HepG2 (cell line): ENCODE data around the gene TGFA. TPM values are rescaled to one million over a fixed set of nuclear protein-coding genes. Genes with fewer than 3 reads are reported as not detected.
A peak's percentile ranks its signal among the peaks of the same experiment; 100 is the strongest.

Experiments
- ATAC-seq: fragments of 200-7000 bp; cut with Tn5 transposase; 3 replicates; pipeline ENCODE4 v1.9.1; 2020; ENCODE audit warnings: mild to moderate bottlenecking, moderate library complexity
- BruUV-seq: library from RNA; stranded (reverse); fragments of 400-500 nt; replicated peaks from 2 replicates; lab custom pipeline; 2021; lab: Mats Ljungman, UMichigan
- CTCF ChIA-PET: fragments of 300-600 bp; formaldehyde crosslinking; extraction: SDS; loops from one replicate; lab custom pipeline; 2021; ENCODE audit warnings: low total read pairs, inconsistent platforms, low intra/inter-chr PET ratio; lab: Yijun Ruan, JAX
- POLR2A ChIA-PET: fragments of 350-600 bp; sonication (Branson Sonifier 250); formaldehyde crosslinking; loops from one replicate; lab custom pipeline; 2020; ENCODE audit warnings: antibody characterized with exemption, inconsistent platforms; lab: Yijun Ruan, JAX
- DNase-seq: peaks from one replicate; pipeline ENCODE4 v3.0.0-alpha.2; 2015; ENCODE audit warnings: low spot score
- FAIRE-seq: peaks from 3 replicates; lab custom pipeline; 2011; peaks lifted over from hg19 to GRCh38; lab: Jason Lieb, UNC
- H2AFZ ChIP-seq: one replicate; pipeline ENCODE4 v1.6.1; 2011; ENCODE audit warnings: low read length, inconsistent platforms
- H3K27ac ChIP-seq: fragments of 300-600 bp; 3 replicates; pipeline ENCODE4 v1.8.0; 2011; ENCODE audit warnings: mixed run types, mild to moderate bottlenecking, mixed read lengths, low read length, inconsistent platforms; ENCODE audit not compliant: insufficient read depth; ENCODE audit errors: extremely low read length
- H3K27me3 ChIP-seq, 2 experiments: fragments of 200-600 bp in 1 of 2; 2 replicates in 1 of 2; 3 replicates in 1 of 2; pipeline versions ENCODE4 v1.6.0 to v1.8.0; 2011; ENCODE audit warnings: low read length in 2 of 2, mild to moderate bottlenecking in 2 of 2, moderate library complexity in 2 of 2, inconsistent platforms in 1 of 2; ENCODE audit not compliant: insufficient read depth in 2 of 2, control insufficient read depth in 1 of 2
- H3K36me3 ChIP-seq, 2 experiments: fragments of 200-600 bp in 1 of 2; replicated peaks in 1 of 2; 2 replicates in 1 of 2; 3 replicates in 1 of 2; pipeline versions ENCODE4 v1.5.1 to v1.8.0; 2011; ENCODE audit warnings: low read length in 2 of 2, inconsistent platforms in 1 of 2; ENCODE audit not compliant: insufficient read depth in 2 of 2, control insufficient read depth in 1 of 2
- H3K4me1 ChIP-seq: 2 replicates; pipeline ENCODE4 v1.5.1; 2012; ENCODE audit warnings: low read length, inconsistent platforms; ENCODE audit not compliant: insufficient read depth
- H3K4me2 ChIP-seq: 2 replicates; pipeline ENCODE4 v1.6.0; 2011; ENCODE audit warnings: low read depth, low read length, inconsistent platforms
- H3K4me3 ChIP-seq, 3 experiments: fragments of 200-600 bp in 1 of 3; sonication (generic), shearing (Covaris generic) in 1 of 3; replicated peaks in 1 of 3; 2 replicates each; pipeline ENCODE4 v1.5.1; 2011 to 2016; ENCODE audit warnings: low read length in 3 of 3, inconsistent platforms in 2 of 3, low read depth in 2 of 3, mild to moderate bottlenecking in 2 of 3, control low read depth in 1 of 3, mixed read lengths in 1 of 3; ENCODE audit not compliant: insufficient read depth in 1 of 3
- H3K79me2 ChIP-seq: one replicate; pipeline ENCODE4 v1.6.1; 2011; ENCODE audit warnings: low read length, inconsistent platforms; ENCODE audit not compliant: insufficient read depth
- H3K9ac ChIP-seq: 2 replicates; pipeline ENCODE4 v1.6.0; 2011; ENCODE audit warnings: mild to moderate bottlenecking, low read depth, low read length, inconsistent platforms; ENCODE audit not compliant: insufficient read depth
- H3K9me3 ChIP-seq: 2 replicates; pipeline ENCODE4 v1.5.1; 2012; ENCODE audit warnings: mild to moderate bottlenecking, low read length
- H4K20me1 ChIP-seq: 2 replicates; pipeline ENCODE4 v1.6.0; 2011; ENCODE audit warnings: inconsistent platforms, mild to moderate bottlenecking, low read length, moderate library complexity; ENCODE audit not compliant: insufficient read depth
- ATF6 ChIP-seq: sonication (generic); formaldehyde crosslinking; conservative IDR thresholded peaks from 2 replicates; pipeline ENCODE4 v1.4.0; 2020; ENCODE audit warnings: missing genetic modification reagents
- ETV6 ChIP-seq: sonication (generic); formaldehyde crosslinking; conservative IDR thresholded peaks from 2 replicates; pipeline ENCODE4 v1.4.0; 2020; ENCODE audit warnings: missing genetic modification reagents
- FOXJ3 ChIP-seq: sonication (generic); formaldehyde crosslinking; IDR thresholded peaks from 2 replicates; pipeline ENCODE4 v1.4.0; 2020; ENCODE audit warnings: missing genetic modification reagents, mild to moderate bottlenecking, borderline replicate concordance
- HNF1A ChIP-seq, 2 experiments: sonication (generic) in 1 of 2; formaldehyde crosslinking in 1 of 2; IDR thresholded peaks; 2 replicates each; pipeline versions ENCODE4 v1.4.0 to v1.6.1; 2016 to 2020; ENCODE audit warnings: borderline replicate concordance in 1 of 2, low read depth in 1 of 2, mild to moderate bottlenecking in 1 of 2, missing genetic modification reagents in 1 of 2
- MLX ChIP-seq: IDR thresholded peaks from 2 replicates; pipeline ENCODE4 v1.6.1; 2016
- NCOA2 ChIP-seq: sonication (generic); formaldehyde crosslinking; IDR thresholded peaks from 2 replicates; pipeline ENCODE4 v1.8.0; 2022; ENCODE audit warnings: inconsistent platforms
- PATZ1 ChIP-seq: sonication (generic); formaldehyde crosslinking; IDR thresholded peaks from 2 replicates; pipeline ENCODE4 v1.4.0; 2020; ENCODE audit warnings: missing genetic modification reagents
- PHF21A ChIP-seq: sonication (generic); formaldehyde crosslinking; IDR thresholded peaks from 2 replicates; pipeline ENCODE4 v1.5.0; 2020; ENCODE audit warnings: mild to moderate bottlenecking, missing genetic modification reagents
- SOX13 ChIP-seq, 3 experiments: fragments of 450-650 bp in 1 of 3; sonication (generic) in 1 of 3; formaldehyde crosslinking in 1 of 3; IDR thresholded peaks in 2 of 3; conservative IDR thresholded peaks in 1 of 3; 2 replicates each; pipeline versions ENCODE4 v1.5.0 to v1.6.1; 2016 to 2020; ENCODE audit warnings: antibody characterized with exemption in 1 of 3, mild to moderate bottlenecking in 1 of 3, missing compliant biosample characterization in 1 of 3, missing genetic modification reagents in 1 of 3, moderate library complexity in 1 of 3
- ZNF224 ChIP-seq: sonication (generic); formaldehyde crosslinking; IDR thresholded peaks from 2 replicates; pipeline ENCODE4 v1.5.0; 2020; ENCODE audit warnings: mild to moderate bottlenecking, missing genetic modification reagents
- WGBS: methylation state at CpG from one replicate; pipeline ENCODE4 v1.1.6; 2017; ENCODE audit warnings: low lambda C conversion rate; 5-methylcytosine and 5-hydroxymethylcytosine counted together
- in situ Hi-C: cut with HindIII; loops from 2 replicates; pipeline ENCODE4 v1.10.0; 2017; ENCODE audit warnings: low pct_unique_long_range_greater_than_20kb; ENCODE audit not compliant: extremely low pct_ligation_motif_present
- intact Hi-C: fragments of 100-400 bp; cut with micrococcal nuclease; formaldehyde crosslinking; loops from one replicate; pipeline ENCODE4 v1.10.0; 2022; ENCODE audit not compliant: unreplicated experiment
- polyA plus RNA-seq, 8 experiments: library from polyadenylated mRNA; depleted of rRNA in 3 of 8; stranded (reverse) in 7 of 8; unstranded in 1 of 8; fragments of >200 nt; fragmentation: Illumina TruSeq in 4 of 8; extraction: Trizol in 4 of 8; gene quantifications; 2 replicates each; pipeline versions ENCODE4 v1.2.1 to v1.2.3, GENCODE V29; 2011 to 2016; ENCODE audit warnings: low read depth in 4 of 8, missing spikeins in 1 of 8, mixed read lengths in 1 of 8; ENCODE audit not compliant: insufficient read depth in 1 of 8
- total RNA-seq, 5 experiments: library from RNA; depleted of rRNA; stranded (reverse); fragments of >200 nt; fragmentation: Illumina TruSeq; extraction: Trizol; gene quantifications; 2 replicates each; pipeline ENCODE4 v1.2.3, GENCODE V29; 2016; ENCODE audit warnings: low read depth in 1 of 5
- TF ChIP-seq, protein P1 (sequence below): sonication (generic); formaldehyde crosslinking; IDR thresholded peaks from 2 replicates; pipeline ENCODE4 v1.4.0; 2020; ENCODE audit warnings: missing genetic modification reagents

TGFA gene
- total and polyA plus RNA-seq, 2 of the 13 experiments (the other 11 are each of a cell fraction or from before 2014, with no cell fraction given): 7.8 to 15.3 TPM

DNA sequence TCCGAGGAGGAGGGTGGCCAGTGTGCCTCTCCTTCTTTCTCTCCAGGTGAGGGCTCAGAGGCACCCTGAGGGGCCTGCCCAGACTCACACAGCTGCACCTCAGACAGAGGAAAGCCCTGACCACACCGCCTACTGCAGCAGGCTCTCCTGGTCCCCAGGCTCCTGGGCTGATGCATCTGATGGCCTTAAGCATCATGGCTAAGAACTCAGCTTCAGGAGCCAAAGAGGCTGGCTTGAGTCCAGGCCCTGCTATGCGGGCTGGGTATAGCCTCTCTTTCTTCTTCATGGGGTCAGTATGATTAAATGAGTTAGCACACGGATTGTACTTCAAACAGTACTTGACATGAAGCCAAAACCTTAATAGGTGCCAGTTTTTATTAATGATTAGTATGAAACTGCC is 89.6 kb downstream of the TGFA start (continued):
- no peak for TF ChIP-seq HNF1A (IDR thresholded peaks at IDR 0.05; ENCODE audit: low read depth)
- 0 out of 2 replicates have a peak, but pooled peaks have one; percentile 30 for TF ChIP-seq HNF1A (CRISPR knock-in tag; IDR thresholded peaks at IDR 0.05; ENCODE audit: borderline replicate concordance)
- no peak for TF ChIP-seq MLX
- TF ChIP-seq ETV6 (CRISPR knock-in tag): no peak
- TF ChIP-seq ZNF224 (CRISPR knock-in tag): no peak
- peak; percentile 43; the same call in 1 of the 2 replicates for TF ChIP-seq PHF21A (CRISPR knock-in tag)
- TF ChIP-seq SOX13 (IDR thresholded peaks at IDR 0.05): no peak
- 0 out of 4 replicates have a peak, but pooled peaks of 1 of the 2 experiments have one; percentile 12 for TF ChIP-seq SOX13 (CRISPR knock-in tag; conservative IDR thresholded peaks at IDR 0.05 in 1 of 2, IDR thresholded peaks at IDR 0.05 in 1 of 2)
- TF ChIP-seq, all 625 proteins: peak for 11

- no peak overlapping the region; a peak in 1 of 6 replicates for H3K4me3 ChIP-seq
- no peaks in the 10 kb centered on the region for H4K20me1 ChIP-seq
- ChIA-PET CTCF (no interaction called here), POLR2A (no interaction called here)
- no peaks in the 10 kb centered on the region for H3K9me3 ChIP-seq
- H3K27ac ChIP-seq: peak overlapping the region; percentile 65
- intact Hi-C loops (no loop called here), in situ Hi-C loops (no loop called here)
- peak; percentile 87 for ATAC-seq
- no peak overlapping the region for H2AFZ ChIP-seq
- H3K4me2 ChIP-seq: peak overlapping the region; percentile 45
- no peaks in the 10 kb centered on the region for H3K79me2 ChIP-seq
- 37% methylated on average over 3 of the region's 3 CpGs for WGBS
- BruUV-seq: no TSS peak
- peaks cover 0 to 23% of the 10 kb centered on the region in 2 experiments; a peak in 4 of 5 replicates for H3K36me3 ChIP-seq
- DNase-seq: peak; percentile 68
- H3K27me3 ChIP-seq: no peaks in the 10 kb centered on the region
- peaks cover 26% of the 10 kb centered on the region for H3K4me1 ChIP-seq
- peak; percentile 40 for FAIRE-seq
- H3K9ac ChIP-seq: peak overlapping the region; percentile 29
- TF ChIP-seq FOXJ3: peak; percentile 57; the same call in 1 of the 2 replicates
- TF ChIP-seq, protein P1, sequence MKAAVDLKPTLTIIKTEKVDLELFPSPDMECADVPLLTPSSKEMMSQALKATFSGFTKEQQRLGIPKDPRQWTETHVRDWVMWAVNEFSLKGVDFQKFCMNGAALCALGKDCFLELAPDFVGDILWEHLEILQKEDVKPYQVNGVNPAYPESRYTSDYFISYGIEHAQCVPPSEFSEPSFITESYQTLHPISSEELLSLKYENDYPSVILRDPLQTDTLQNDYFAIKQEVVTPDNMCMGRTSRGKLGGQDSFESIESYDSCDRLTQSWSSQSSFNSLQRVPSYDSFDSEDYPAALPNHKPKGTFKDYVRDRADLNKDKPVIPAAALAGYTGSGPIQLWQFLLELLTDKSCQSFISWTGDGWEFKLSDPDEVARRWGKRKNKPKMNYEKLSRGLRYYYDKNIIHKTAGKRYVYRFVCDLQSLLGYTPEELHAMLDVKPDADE: no peak
- no peak for TF ChIP-seq ATF6 (CRISPR knock-in tag)
- 0 out of 2 replicates have a peak, but pooled peaks have one; percentile 7 for TF ChIP-seq PATZ1 (CRISPR knock-in tag)
- TF ChIP-seq NCOA2 (CRISPR knock-in tag): no peak
Measured at GRCh38 chr2:70463581-70463980, 90.0 kb downstream of the TGFA start.
